HG03432 (cell line): ENCODE results near the gene MORN1.

ENCODE experiments used
- ATAC-seq: cut with Tn5 transposase; IDR thresholded peaks from one replicate; pipeline ENCODE4 v1.9.1; 2021; ENCODE audit warnings: mild to moderate bottlenecking, moderate library complexity; ENCODE audit not compliant: unreplicated experiment

Gene MORN1

GRCh38 chr1:2353551-2354438 lies 37.6 kb downstream of the MORN1 start:
- no peak for ATAC-seq

GRCh38 chr1:2352897-2353550 lies 38.3 kb downstream of the MORN1 start:
- no peak for ATAC-seq

GRCh38 chr1:2352341-2352896 lies 38.9 kb downstream of the MORN1 start:
- ATAC-seq: no peak

GRCh38 chr1:2351723-2352122 lies 39.6 kb downstream of the MORN1 start:
- ATAC-seq: no peak

- no peak for ATAC-seq
Measured at GRCh38 chr1:2350911-2351655, 40.3 kb downstream of the MORN1 start.

GRCh38 chr1:2350501-2350900 lies 40.9 kb downstream of the MORN1 start:
- no peak for ATAC-seq

- no peak for ATAC-seq
Measured at GRCh38 chr1:2349806-2350205, 41.5 kb downstream of the MORN1 start.

- no peak for ATAC-seq
Measured at GRCh38 chr1:2348346-2349325, 42.7 kb downstream of the MORN1 start.

- ATAC-seq: no peak
Measured at GRCh38 chr1:2347896-2348295, 43.5 kb downstream of the MORN1 start.

- ATAC-seq: no peak
Measured at GRCh38 chr1:2347409-2347785, 44.0 kb downstream of the MORN1 start.

- ATAC-seq: no peak
Measured at GRCh38 chr1:2346691-2347408, 44.5 kb downstream of the MORN1 start.

GRCh38 chr1:2345297-2346075 lies 45.9 kb downstream of the MORN1 start:
- no peak for ATAC-seq

GRCh38 chr1:2344744-2345296 lies 46.5 kb downstream of the MORN1 start:
- ATAC-seq: no peak

- ATAC-seq: no peak
Measured at GRCh38 chr1:2344121-2344681, 47.2 kb downstream of the MORN1 start.

- ATAC-seq: no peak
Measured at GRCh38 chr1:2343023-2343935, 48.1 kb downstream of the MORN1 start.

- ATAC-seq: no peak
Measured at GRCh38 chr1:2342384-2343022, 48.9 kb downstream of the MORN1 start.
